HG03135 (cell line): Measurements from ENCODE around the gene UNC13D.
"Not testable (repeated sequence)": the region's sequence is repeated elsewhere in the genome, so short reads cannot be mapped to it uniquely, and the experiment has no call there.

Experiments used
- ATAC-seq: cut with Tn5 transposase; IDR thresholded peaks from one replicate; pipeline ENCODE4 v1.9.1; 2021; ENCODE audit warnings: mild to moderate bottlenecking, moderate library complexity; ENCODE audit not compliant: unreplicated experiment

The UNC13D gene

GRCh38 chr17:75875182-75875939, 31.2 kb upstream of the UNC13D start:
- no peak for ATAC-seq

- ATAC-seq = no peak
Measured at GRCh38 chr17:75874323-75875181, 30.3 kb upstream of the UNC13D start.

- ATAC-seq = no peak
Measured at GRCh38 chr17:75873587-75874322, 29.6 kb upstream of the UNC13D start.

- ATAC-seq = no peak
Measured at GRCh38 chr17:75872434-75873351, 28.5 kb upstream of the UNC13D start.

GRCh38 chr17:75870228-75870627, 26.0 kb upstream of the UNC13D start:
- ATAC-seq = not testable (repeated sequence)

- no peak for ATAC-seq
Measured at GRCh38 chr17:75869282-75870141, 25.3 kb upstream of the UNC13D start.

GRCh38 chr17:75868730-75869281, 24.6 kb upstream of the UNC13D start:
- not testable (repeated sequence) for ATAC-seq

- ATAC-seq = not testable (repeated sequence)
Measured at GRCh38 chr17:75865404-75866188, 21.4 kb upstream of the UNC13D start.

- ATAC-seq = not testable (repeated sequence)
Measured at GRCh38 chr17:75864887-75865286, 20.7 kb upstream of the UNC13D start.

- ATAC-seq = peak; percentile 84
Measured at GRCh38 chr17:75864448-75864871, 20.3 kb upstream of the UNC13D start.

- ATAC-seq = no peak
Measured at GRCh38 chr17:75861927-75862317, 17.7 kb upstream of the UNC13D start.

- not testable (repeated sequence) for ATAC-seq
Measured at GRCh38 chr17:75859358-75859757, 15.2 kb upstream of the UNC13D start.

- no peak for ATAC-seq
Measured at GRCh38 chr17:75856062-75856756, 12.0 kb upstream of the UNC13D start.

- ATAC-seq = peak; percentile 84
Measured at GRCh38 chr17:75855310-75856061, 11.3 kb upstream of the UNC13D start, which contains the start of gene WBP2. TSS of gene WBP2 (minus strand) at chr17:75855335. CDS start at chr17:75855297, 38 bp downstream.

- no peak for ATAC-seq
Measured at GRCh38 chr17:75854881-75855309, 10.7 kb upstream of the UNC13D start.

GRCh38 chr17:75854101-75854748, 10.0 kb upstream of the UNC13D start:
- ATAC-seq = no peak
